ENCODE data around the gene ZNF18. TPM values are rescaled to one million over a fixed set of nuclear protein-coding genes. Genes with fewer than 3 reads are reported as not detected.

Gene ZNF18, protein sequence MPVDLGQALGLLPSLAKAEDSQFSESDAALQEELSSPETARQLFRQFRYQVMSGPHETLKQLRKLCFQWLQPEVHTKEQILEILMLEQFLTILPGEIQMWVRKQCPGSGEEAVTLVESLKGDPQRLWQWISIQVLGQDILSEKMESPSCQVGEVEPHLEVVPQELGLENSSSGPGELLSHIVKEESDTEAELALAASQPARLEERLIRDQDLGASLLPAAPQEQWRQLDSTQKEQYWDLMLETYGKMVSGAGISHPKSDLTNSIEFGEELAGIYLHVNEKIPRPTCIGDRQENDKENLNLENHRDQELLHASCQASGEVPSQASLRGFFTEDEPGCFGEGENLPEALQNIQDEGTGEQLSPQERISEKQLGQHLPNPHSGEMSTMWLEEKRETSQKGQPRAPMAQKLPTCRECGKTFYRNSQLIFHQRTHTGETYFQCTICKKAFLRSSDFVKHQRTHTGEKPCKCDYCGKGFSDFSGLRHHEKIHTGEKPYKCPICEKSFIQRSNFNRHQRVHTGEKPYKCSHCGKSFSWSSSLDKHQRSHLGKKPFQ
- total RNA-seq: 11.6 TPM

GRCh38 chr17:11997147-11997971, at the start of gene ZNF18:
ZNF18 (minus strand) TSS chr17:11997475; CDS start chr17:11992829, 4,646 bp downstream.
- TF ChIP-seq, protein P1, sequence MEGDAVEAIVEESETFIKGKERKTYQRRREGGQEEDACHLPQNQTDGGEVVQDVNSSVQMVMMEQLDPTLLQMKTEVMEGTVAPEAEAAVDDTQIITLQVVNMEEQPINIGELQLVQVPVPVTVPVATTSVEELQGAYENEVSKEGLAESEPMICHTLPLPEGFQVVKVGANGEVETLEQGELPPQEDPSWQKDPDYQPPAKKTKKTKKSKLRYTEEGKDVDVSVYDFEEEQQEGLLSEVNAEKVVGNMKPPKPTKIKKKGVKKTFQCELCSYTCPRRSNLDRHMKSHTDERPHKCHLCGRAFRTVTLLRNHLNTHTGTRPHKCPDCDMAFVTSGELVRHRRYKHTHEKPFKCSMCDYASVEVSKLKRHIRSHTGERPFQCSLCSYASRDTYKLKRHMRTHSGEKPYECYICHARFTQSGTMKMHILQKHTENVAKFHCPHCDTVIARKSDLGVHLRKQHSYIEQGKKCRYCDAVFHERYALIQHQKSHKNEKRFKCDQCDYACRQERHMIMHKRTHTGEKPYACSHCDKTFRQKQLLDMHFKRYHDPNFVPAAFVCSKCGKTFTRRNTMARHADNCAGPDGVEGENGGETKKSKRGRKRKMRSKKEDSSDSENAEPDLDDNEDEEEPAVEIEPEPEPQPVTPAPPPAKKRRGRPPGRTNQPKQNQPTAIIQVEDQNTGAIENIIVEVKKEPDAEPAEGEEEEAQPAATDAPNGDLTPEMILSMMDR (IDR thresholded peaks at IDR 0.05): no peak
- peak; percentile 82 to 97 for DNase-seq (ENCODE audit: low spot score in 2 of 2)
- intact Hi-C loops (cut with DNase I): loop anchor here (1.0 kb wide), 2 partner anchors 23 to 1021 kb away; partner anchors contain the start of genes ELAC2 and MAP2K4
- H3K27ac ChIP-seq: peak within 1 kb of the TSS; percentile 87 to 88
- H3K4me3 ChIP-seq: peak within 1 kb of the TSS; percentile 71 to 97
- no peaks in the 10 kb centered on the region for H3K27me3 ChIP-seq
- H3K9me3 ChIP-seq: no peaks in the 10 kb centered on the region
- H3K36me3 ChIP-seq: peaks cover 5 to 6% of the 10 kb centered on the region in 2 donors
- H3K4me1 ChIP-seq: peaks cover 0 to 8% of the 10 kb centered on the region in 2 donors

- H3K36me3 ChIP-seq: no peaks in the 10 kb centered on the region
- DNase-seq (ENCODE audit: low spot score in 2 of 2): no peak
- H3K27ac ChIP-seq: no peak overlapping the region
- H3K9me3 ChIP-seq: no peaks in the 10 kb centered on the region
- H3K4me1 ChIP-seq: peaks cover 0 to 28% of the 10 kb centered on the region in 2 donors
- TF ChIP-seq, protein P1 (IDR thresholded peaks at IDR 0.05): no peak
- H3K27me3 ChIP-seq: no peaks in the 10 kb centered on the region
- H3K4me3 ChIP-seq: no peak overlapping the region
- intact Hi-C loops (cut with DNase I): no loop called here
Measured at GRCh38 chr17:12046786-12047185, 49.5 kb upstream of the ZNF18 start.

DNA sequence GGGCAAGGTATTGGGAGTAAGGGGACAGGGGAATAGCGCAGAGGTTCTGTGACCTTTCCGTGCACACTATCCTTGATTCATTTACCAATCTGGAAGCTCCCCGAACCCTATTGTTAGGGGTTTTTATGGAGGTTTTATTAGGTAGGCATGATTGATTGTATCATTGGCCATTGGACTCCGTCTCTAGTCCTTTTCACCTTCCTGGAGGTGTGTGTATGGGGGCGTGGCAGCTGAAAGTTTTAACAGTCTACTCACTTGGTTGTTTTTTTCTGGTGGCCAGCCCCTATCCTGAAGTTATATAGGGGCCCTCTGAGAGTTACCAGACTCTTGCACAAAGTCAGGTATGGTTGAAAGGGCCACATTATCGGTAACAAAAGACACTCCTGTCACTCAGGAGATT, 46.4 kb upstream of the ZNF18 start:
- H3K4me3 ChIP-seq: no peak overlapping the region
- no peaks in the 10 kb centered on the region for H3K27me3 ChIP-seq
- no peaks in the 10 kb centered on the region for H3K9me3 ChIP-seq
- no peak overlapping the region for H3K27ac ChIP-seq
- TF ChIP-seq, protein P1 (IDR thresholded peaks at IDR 0.05): no peak
- DNase-seq (ENCODE audit: low spot score in 2 of 2): no peak
- peaks cover 0 to 28% of the 10 kb centered on the region in 2 donors for H3K4me1 ChIP-seq
- intact Hi-C loops (cut with DNase I): no loop called here
- H3K36me3 ChIP-seq: no peaks in the 10 kb centered on the region

DNA sequence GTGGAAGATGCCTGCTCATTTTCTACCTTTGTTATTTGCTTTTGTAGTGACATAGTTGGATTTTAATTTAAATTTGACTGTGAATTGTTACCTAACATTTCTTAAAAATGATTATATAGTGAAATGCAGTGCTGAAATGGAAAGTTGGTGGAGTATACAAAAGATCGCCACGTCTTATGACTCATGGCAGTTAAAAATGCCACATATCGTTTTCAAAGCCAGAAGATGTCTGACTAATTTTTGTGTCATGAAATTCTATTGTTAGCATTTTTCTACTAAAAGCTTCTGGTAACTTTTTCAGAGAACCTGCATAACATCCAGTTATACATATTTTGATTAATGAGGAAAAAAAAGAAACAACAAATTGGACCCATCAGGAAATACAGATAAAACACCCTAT, 44.0 kb upstream of the ZNF18 start:
- TF ChIP-seq, protein P1 (IDR thresholded peaks at IDR 0.05): no peak
- DNase-seq (ENCODE audit: low spot score in 2 of 2): no peak
- no peaks in the 10 kb centered on the region for H3K9me3 ChIP-seq
- no peaks in the 10 kb centered on the region for H3K36me3 ChIP-seq
- H3K27me3 ChIP-seq: no peaks in the 10 kb centered on the region
- intact Hi-C loops (cut with DNase I): no loop called here
- H3K4me3 ChIP-seq: no peak overlapping the region
- no peak overlapping the region for H3K27ac ChIP-seq
- peaks cover 0 to 17% of the 10 kb centered on the region in 2 donors for H3K4me1 ChIP-seq

GRCh38 chr17:12040478-12040877, 43.2 kb upstream of the ZNF18 start:
- intact Hi-C loops (cut with DNase I): no loop called here
- H3K27me3 ChIP-seq: no peaks in the 10 kb centered on the region
- H3K27ac ChIP-seq: no peak overlapping the region
- H3K9me3 ChIP-seq: no peaks in the 10 kb centered on the region
- peaks cover 0 to 12% of the 10 kb centered on the region in 2 donors for H3K4me1 ChIP-seq
- TF ChIP-seq, protein P1 (IDR thresholded peaks at IDR 0.05): no peak
- H3K36me3 ChIP-seq: no peaks in the 10 kb centered on the region
- no peak for DNase-seq (ENCODE audit: low spot score in 2 of 2)
- H3K4me3 ChIP-seq: no peak overlapping the region
